HepG2 (cell line): ENCODE results near the gene CDKN1A. TPM values are rescaled to one million over a fixed set of nuclear protein-coding genes. Genes with fewer than 3 reads are reported as not detected.
A peak's percentile ranks its signal among the peaks of the same experiment; 100 is the strongest.

ENCODE experiments used
- ATAC-seq: fragments of 200-7000 bp; cut with Tn5 transposase; 3 replicates; pipeline ENCODE4 v1.9.1; 2020; ENCODE audit warnings: mild to moderate bottlenecking, moderate library complexity
- BruUV-seq: library from RNA; stranded (reverse); fragments of 400-500 nt; replicated peaks from 2 replicates; lab custom pipeline; 2021; lab: Mats Ljungman, UMichigan
- CTCF ChIA-PET: fragments of 300-600 bp; formaldehyde crosslinking; extraction: SDS; loops from one replicate; lab custom pipeline; 2021; ENCODE audit warnings: low total read pairs, inconsistent platforms, low intra/inter-chr PET ratio; lab: Yijun Ruan, JAX
- POLR2A ChIA-PET: fragments of 350-600 bp; sonication (Branson Sonifier 250); formaldehyde crosslinking; loops from one replicate; lab custom pipeline; 2020; ENCODE audit warnings: antibody characterized with exemption, inconsistent platforms; lab: Yijun Ruan, JAX
- DNase-seq: peaks from one replicate; pipeline ENCODE4 v3.0.0-alpha.2; 2015; ENCODE audit warnings: low spot score
- FAIRE-seq: peaks from 3 replicates; lab custom pipeline; 2011; peaks lifted over from hg19 to GRCh38; lab: Jason Lieb, UNC
- H2AFZ ChIP-seq: one replicate; pipeline ENCODE4 v1.6.1; 2011; ENCODE audit warnings: low read length, inconsistent platforms
- H3K27ac ChIP-seq: fragments of 300-600 bp; 3 replicates; pipeline ENCODE4 v1.8.0; 2011; ENCODE audit warnings: mixed run types, mild to moderate bottlenecking, mixed read lengths, low read length, inconsistent platforms; ENCODE audit not compliant: insufficient read depth; ENCODE audit errors: extremely low read length
- H3K27me3 ChIP-seq, 2 experiments: fragments of 200-600 bp in 1 of 2; 2 replicates in 1 of 2; 3 replicates in 1 of 2; pipeline versions ENCODE4 v1.6.0 to v1.8.0; 2011; ENCODE audit warnings: low read length in 2 of 2, mild to moderate bottlenecking in 2 of 2, moderate library complexity in 2 of 2, inconsistent platforms in 1 of 2; ENCODE audit not compliant: insufficient read depth in 2 of 2, control insufficient read depth in 1 of 2
- H3K36me3 ChIP-seq, 2 experiments: fragments of 200-600 bp in 1 of 2; replicated peaks in 1 of 2; 2 replicates in 1 of 2; 3 replicates in 1 of 2; pipeline versions ENCODE4 v1.5.1 to v1.8.0; 2011; ENCODE audit warnings: low read length in 2 of 2, inconsistent platforms in 1 of 2; ENCODE audit not compliant: insufficient read depth in 2 of 2, control insufficient read depth in 1 of 2
- H3K4me1 ChIP-seq: 2 replicates; pipeline ENCODE4 v1.5.1; 2012; ENCODE audit warnings: low read length, inconsistent platforms; ENCODE audit not compliant: insufficient read depth
- H3K4me2 ChIP-seq: 2 replicates; pipeline ENCODE4 v1.6.0; 2011; ENCODE audit warnings: low read depth, low read length, inconsistent platforms
- H3K4me3 ChIP-seq, 3 experiments: fragments of 200-600 bp in 1 of 3; sonication (generic), shearing (Covaris generic) in 1 of 3; replicated peaks in 1 of 3; 2 replicates each; pipeline ENCODE4 v1.5.1; 2011 to 2016; ENCODE audit warnings: low read length in 3 of 3, inconsistent platforms in 2 of 3, low read depth in 2 of 3, mild to moderate bottlenecking in 2 of 3, control low read depth in 1 of 3, mixed read lengths in 1 of 3; ENCODE audit not compliant: insufficient read depth in 1 of 3
- H3K79me2 ChIP-seq: one replicate; pipeline ENCODE4 v1.6.1; 2011; ENCODE audit warnings: low read length, inconsistent platforms; ENCODE audit not compliant: insufficient read depth
- H3K9ac ChIP-seq: 2 replicates; pipeline ENCODE4 v1.6.0; 2011; ENCODE audit warnings: mild to moderate bottlenecking, low read depth, low read length, inconsistent platforms; ENCODE audit not compliant: insufficient read depth
- H3K9me3 ChIP-seq: 2 replicates; pipeline ENCODE4 v1.5.1; 2012; ENCODE audit warnings: mild to moderate bottlenecking, low read length
- H4K20me1 ChIP-seq: 2 replicates; pipeline ENCODE4 v1.6.0; 2011; ENCODE audit warnings: inconsistent platforms, mild to moderate bottlenecking, low read length, moderate library complexity; ENCODE audit not compliant: insufficient read depth
- DNMT1 ChIP-seq: sonication (generic); formaldehyde crosslinking; IDR thresholded peaks from 2 replicates; pipeline ENCODE4 v1.5.1; 2020; ENCODE audit warnings: mild to moderate bottlenecking, missing genetic modification reagents
- HIVEP1 ChIP-seq: sonication (generic); formaldehyde crosslinking; IDR thresholded peaks from 2 replicates; pipeline ENCODE4 v1.4.0; 2020; ENCODE audit warnings: mild to moderate bottlenecking, missing genetic modification reagents
- NFIC ChIP-seq: IDR thresholded peaks from 2 replicates; pipeline ENCODE4 v1.6.1; 2012; ENCODE audit warnings: mild to moderate bottlenecking, low read length, inconsistent platforms
- SNRNP70 ChIP-seq: fragments of 200-400 bp; formaldehyde crosslinking; IDR thresholded peaks from 2 replicates; pipeline ENCODE4 v1.6.1; 2017; ENCODE audit warnings: mild to moderate bottlenecking, low read depth, low read length, moderate library complexity
- TBX2 ChIP-seq: sonication (generic); formaldehyde crosslinking; IDR thresholded peaks from 2 replicates; pipeline ENCODE4 v1.5.0; 2020; ENCODE audit warnings: missing genetic modification reagents, mild to moderate bottlenecking, borderline replicate concordance
- ZFP36L1 ChIP-seq: sonication (generic); formaldehyde crosslinking; IDR thresholded peaks from 2 replicates; pipeline ENCODE4 v1.8.0; 2022; ENCODE audit warnings: mild to moderate bottlenecking, missing genetic modification reagents, moderate library complexity
- ZFP62 ChIP-seq: sonication (generic); formaldehyde crosslinking; IDR thresholded peaks from 2 replicates; pipeline ENCODE4 v1.4.0; 2020; ENCODE audit warnings: missing genetic modification reagents
- ZNF556 ChIP-seq: sonication (generic); formaldehyde crosslinking; IDR thresholded peaks from 2 replicates; pipeline ENCODE4 v1.4.0; 2020; ENCODE audit warnings: mild to moderate bottlenecking, missing genetic modification reagents, borderline replicate concordance
- WGBS: methylation state at CpG from one replicate; pipeline ENCODE4 v1.1.6; 2017; ENCODE audit warnings: low lambda C conversion rate; 5-methylcytosine and 5-hydroxymethylcytosine counted together
- in situ Hi-C: cut with HindIII; loops from 2 replicates; pipeline ENCODE4 v1.10.0; 2017; ENCODE audit warnings: low pct_unique_long_range_greater_than_20kb; ENCODE audit not compliant: extremely low pct_ligation_motif_present
- intact Hi-C: fragments of 100-400 bp; cut with micrococcal nuclease; formaldehyde crosslinking; loops from one replicate; pipeline ENCODE4 v1.10.0; 2022; ENCODE audit not compliant: unreplicated experiment
- polyA plus RNA-seq, 8 experiments: library from polyadenylated mRNA; depleted of rRNA in 3 of 8; stranded (reverse) in 7 of 8; unstranded in 1 of 8; fragments of >200 nt; fragmentation: Illumina TruSeq in 4 of 8; extraction: Trizol in 4 of 8; gene quantifications; 2 replicates each; pipeline versions ENCODE4 v1.2.1 to v1.2.3, GENCODE V29; 2011 to 2016; ENCODE audit warnings: low read depth in 4 of 8, missing spikeins in 1 of 8, mixed read lengths in 1 of 8; ENCODE audit not compliant: insufficient read depth in 1 of 8
- total RNA-seq, 5 experiments: library from RNA; depleted of rRNA; stranded (reverse); fragments of >200 nt; fragmentation: Illumina TruSeq; extraction: Trizol; gene quantifications; 2 replicates each; pipeline ENCODE4 v1.2.3, GENCODE V29; 2016; ENCODE audit warnings: low read depth in 1 of 5
- TF ChIP-seq, protein P1 (sequence below), 2 experiments: sonication (generic) in 1 of 2; formaldehyde crosslinking in 1 of 2; IDR thresholded peaks; 2 replicates each; pipeline versions ENCODE4 v1.4.0 to v1.6.1; 2018 to 2020; ENCODE audit warnings: missing genetic modification reagents in 2 of 2, borderline replicate concordance in 1 of 2, low read depth in 1 of 2, mild to moderate bottlenecking in 1 of 2, missing biosample characterization in 1 of 2
- TF ChIP-seq, protein P2 (sequence below): sonication (generic); formaldehyde crosslinking; IDR thresholded peaks from 2 replicates; pipeline ENCODE4 v1.5.0; 2020; ENCODE audit warnings: missing genetic modification reagents, mild to moderate bottlenecking, borderline replicate concordance

Gene CDKN1A
- total and polyA plus RNA-seq, 2 of the 13 experiments (the other 11 are each of a cell fraction or from before 2014, with no cell fraction given): 60.7 to 92.1 TPM

DNA sequence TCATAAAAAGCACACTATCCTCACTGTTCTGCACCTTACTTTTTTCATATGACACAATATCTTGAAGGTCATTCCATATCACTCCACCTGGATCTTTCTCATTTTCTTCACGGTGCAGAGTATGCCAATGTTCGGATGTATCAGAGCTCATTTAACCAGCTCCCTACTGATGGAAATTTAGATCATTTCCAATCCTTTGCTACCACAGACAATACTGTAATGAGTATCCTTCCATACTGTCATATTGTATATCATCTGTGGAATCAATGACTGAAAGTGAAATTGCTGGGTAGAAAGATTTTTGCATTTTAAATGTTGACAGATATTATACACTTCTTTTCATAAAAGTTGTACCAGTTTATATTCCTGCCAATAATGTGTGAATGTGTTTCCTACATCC is 16.9 kb downstream of the CDKN1A start (continued):
- TF ChIP-seq, protein P1, sequence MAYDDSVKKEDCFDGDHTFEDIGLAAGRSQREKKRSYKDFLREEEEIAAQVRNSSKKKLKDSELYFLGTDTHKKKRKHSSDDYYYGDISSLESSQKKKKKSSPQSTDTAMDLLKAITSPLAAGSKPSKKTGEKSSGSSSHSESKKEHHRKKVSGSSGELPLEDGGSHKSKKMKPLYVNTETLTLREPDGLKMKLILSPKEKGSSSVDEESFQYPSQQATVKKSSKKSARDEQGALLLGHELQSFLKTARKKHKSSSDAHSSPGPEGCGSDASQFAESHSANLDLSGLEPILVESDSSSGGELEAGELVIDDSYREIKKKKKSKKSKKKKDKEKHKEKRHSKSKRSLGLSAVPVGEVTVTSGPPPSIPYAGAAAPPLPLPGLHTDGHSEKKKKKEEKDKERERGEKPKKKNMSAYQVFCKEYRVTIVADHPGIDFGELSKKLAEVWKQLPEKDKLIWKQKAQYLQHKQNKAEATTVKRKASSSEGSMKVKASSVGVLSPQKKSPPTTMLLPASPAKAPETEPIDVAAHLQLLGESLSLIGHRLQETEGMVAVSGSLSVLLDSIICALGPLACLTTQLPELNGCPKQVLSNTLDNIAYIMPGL (CRISPR knock-in tag; IDR thresholded peaks at IDR 0.05; ENCODE audit: borderline replicate concordance in 1 of 2, low read depth in 1 of 2): no peak
- no peak for TF ChIP-seq ZFP62

DNA sequence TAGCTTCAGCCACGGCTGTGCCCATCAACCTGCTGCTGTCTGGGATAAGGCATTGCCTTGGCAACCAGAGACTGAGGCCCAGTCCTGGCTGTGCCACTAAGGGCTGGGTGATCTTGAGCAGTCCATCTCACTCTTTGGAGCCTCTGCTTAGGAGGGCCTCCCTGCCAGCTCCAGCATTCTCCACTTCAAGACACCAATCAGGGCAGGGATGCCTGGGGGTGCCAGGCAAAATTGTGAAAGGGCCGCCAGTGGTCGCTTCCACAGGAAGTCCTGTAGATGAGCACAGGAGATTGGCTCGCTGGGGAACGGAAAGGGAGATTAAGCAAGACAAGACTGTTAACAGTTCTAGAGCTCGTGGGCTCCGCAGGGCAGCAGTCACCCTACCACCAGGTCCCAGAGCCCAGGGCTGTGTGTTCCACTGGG is 19.0 kb downstream of the CDKN1A start, which contains the start of gene RAB44:
Gene RAB44, plus strand, starts transcription at position 346 of the 423 bp plus-strand sequence. CDS start 6,410 bp downstream, outside the sequence.
- in situ Hi-C loops: no loop called here
- H3K27me3 ChIP-seq: peaks cover 7 to 67% of the 10 kb centered on the region in 2 experiments; a peak in 4 of 5 replicates
- ChIA-PET POLR2A (no interaction called here), CTCF (no interaction called here)
- intact Hi-C loops: no loop called here
- ATAC-seq: no peak
- no peaks in the 10 kb centered on the region for H3K9me3 ChIP-seq
- 35% methylated on average over 7 of the region's 7 CpGs for WGBS
- TF ChIP-seq SNRNP70: no peak
- TF ChIP-seq DNMT1 (CRISPR knock-in tag): no peak
- no peak for TF ChIP-seq ZFP36L1 (CRISPR knock-in tag)
- no peak for TF ChIP-seq ZNF556 (CRISPR knock-in tag)
- TF ChIP-seq, protein P2, sequence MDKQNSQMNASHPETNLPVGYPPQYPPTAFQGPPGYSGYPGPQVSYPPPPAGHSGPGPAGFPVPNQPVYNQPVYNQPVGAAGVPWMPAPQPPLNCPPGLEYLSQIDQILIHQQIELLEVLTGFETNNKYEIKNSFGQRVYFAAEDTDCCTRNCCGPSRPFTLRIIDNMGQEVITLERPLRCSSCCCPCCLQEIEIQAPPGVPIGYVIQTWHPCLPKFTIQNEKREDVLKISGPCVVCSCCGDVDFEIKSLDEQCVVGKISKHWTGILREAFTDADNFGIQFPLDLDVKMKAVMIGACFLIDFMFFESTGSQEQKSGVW: no peak
- 0 out of 2 replicates have a peak, but pooled peaks have one; percentile 30 for TF ChIP-seq HIVEP1
- no peak for TF ChIP-seq TBX2 (CRISPR knock-in tag)
- no peak for TF ChIP-seq NFIC
- TF ChIP-seq, all 625 proteins: peak for 1
- Histone ChIP-seq H2AFZ (no peak within 1 kb of the TSS), H3K4me1 (peaks cover 7% of the 10 kb centered on the region), H4K20me1 (no peaks in the 10 kb centered on the region), H3K27ac (no peak within 1 kb of the TSS), H3K36me3 (no peaks in the 10 kb centered on the region), H3K9ac (no peak within 1 kb of the TSS), H3K4me2 (no peak within 1 kb of the TSS), H3K4me3 (no peak within 1 kb of the TSS), H3K79me2 (no peaks in the 10 kb centered on the region)
- DNase-seq: no peak
- BruUV-seq: no TSS peak
- FAIRE-seq: no peak
